DOHH2 (cell line): ENCODE results near the gene MAGEB3.
"Not testable (repeated sequence)": the region's sequence is repeated elsewhere in the genome, so short reads cannot be mapped to it uniquely, and the experiment has no call there.

ENCODE experiments used
- CTCF ChIP-seq: fragments of 200-600 bp; sonication (generic); IDR thresholded peaks from one replicate; pipeline ENCODE4 v1.5.1; 2014; ENCODE audit warnings: antibody characterized with exemption, mild to moderate bottlenecking, low read depth, low read length; ENCODE audit not compliant: poor library complexity, severe bottlenecking
- EZH2phosphoT487 ChIP-seq: fragments of 200-600 bp; sonication (generic); IDR thresholded peaks from 2 replicates; pipeline ENCODE4 v1.6.1; 2017; ENCODE audit warnings: borderline replicate concordance, mild to moderate bottlenecking, antibody characterized with exemption, low read length, moderate library complexity, mixed read lengths

DNA sequence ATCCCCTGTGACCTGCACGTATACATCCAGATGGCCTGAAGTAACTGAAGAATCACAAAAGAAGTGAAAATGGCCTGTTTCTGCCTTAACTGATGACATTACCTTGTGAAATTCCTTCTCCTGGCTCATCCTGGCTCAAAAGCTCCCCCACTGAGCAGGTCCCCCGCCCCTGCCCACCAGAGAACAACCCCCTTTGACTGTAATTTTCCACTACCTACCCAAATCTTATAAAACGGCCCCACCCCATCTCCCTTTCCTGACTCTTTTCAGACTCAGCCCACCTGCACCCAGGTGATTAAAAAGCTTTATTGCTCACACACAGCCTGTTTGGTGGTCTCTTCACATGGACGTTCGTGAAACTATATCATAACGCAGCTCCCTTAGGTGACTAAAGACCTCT, 36.5 kb upstream of the MAGEB3 start:
- TF ChIP-seq CTCF, EZH2phosphoT487: not testable (repeated sequence)
